Suprapubic skin (tissue), 4 donors: Measurements from ENCODE around the gene ZIM2. TPM values are rescaled to one million over a fixed set of nuclear protein-coding genes. Genes with fewer than 3 reads are reported as not detected.

Experiments used
- DNase-seq, 2 donors: peaks; one replicate each; pipeline ENCODE4 v3.0.0-alpha.2; 2019; ENCODE audit warnings: low spot score in 2 of 2
- H3K27ac ChIP-seq: fragments of 200-600 bp; sonication (generic); one replicate; pipeline ENCODE4 v1.5.1; 2019
- H3K27me3 ChIP-seq: fragments of 200-600 bp; sonication (generic); one replicate; pipeline ENCODE4 v1.5.1; 2019
- H3K36me3 ChIP-seq: fragments of 200-600 bp; sonication (generic); one replicate; pipeline ENCODE4 v1.5.1; 2019
- H3K4me1 ChIP-seq: fragments of 200-600 bp; sonication (generic); one replicate; pipeline ENCODE4 v1.5.1; 2019
- H3K4me3 ChIP-seq: fragments of 200-600 bp; sonication (generic); one replicate; pipeline ENCODE4 v1.5.1; 2019; ENCODE audit warnings: mild to moderate bottlenecking
- H3K9me3 ChIP-seq: fragments of 200-600 bp; sonication (generic); one replicate; pipeline ENCODE4 v1.5.1; 2019
- CTCF ChIP-seq, 2 donors: fragments of 200-600 bp in 1 of 2; fragments of 450-650 bp in 1 of 2; sonication (generic) in 1 of 2; IDR thresholded peaks; one replicate each; pipeline ENCODE4 v1.5.1; 2016 to 2019; ENCODE audit warnings: antibody characterized with exemption in 2 of 2, mild to moderate bottlenecking in 1 of 2, moderate library complexity in 1 of 2
- EP300 ChIP-seq: sonication (generic); formaldehyde crosslinking; IDR thresholded peaks from one replicate; pipeline ENCODE4 v1.6.1; 2017; ENCODE audit warnings: antibody characterized with exemption
- POLR2A ChIP-seq, 2 donors: fragments of 450-650 bp; IDR thresholded peaks; one replicate each; pipeline ENCODE4 v1.6.1; 2017; ENCODE audit warnings: antibody characterized with exemption in 2 of 2, mild to moderate bottlenecking in 2 of 2, moderate library complexity in 2 of 2
- POLR2AphosphoS5 ChIP-seq, 3 donors: sonication (generic); formaldehyde crosslinking; IDR thresholded peaks; one replicate each; pipeline ENCODE4 v1.6.1; 2017; ENCODE audit warnings: antibody characterized with exemption in 3 of 3
- WGBS: methylation state at CpG from one replicate; pipeline ENCODE4 v1.1.5; 2018; 5-methylcytosine and 5-hydroxymethylcytosine counted together
- total RNA-seq, 4 donors: library from RNA; depleted of rRNA; stranded (reverse); fragments of >200 nt; gene quantifications; one replicate each; pipeline ENCODE4 v1.1.0, GENCODE V29; 2016

The ZIM2 gene
- total RNA-seq, 4 donors from 2014 or later: 0.72 TPM; not detected in 3

- no peak for DNase-seq
- 57% methylated on average over 2 of the region's 2 CpGs for WGBS
- TF ChIP-seq CTCF (IDR thresholded peaks at IDR 0.05) (no peak), EP300 (no peak), POLR2A (IDR thresholded peaks at IDR 0.05) (no peak), POLR2AphosphoS5 (IDR thresholded peaks at IDR 0.05) (no peak)
- Histone ChIP-seq H3K36me3 (peaks cover 12% of the 10 kb centered on the region), H3K9me3 (no peaks in the 10 kb centered on the region), H3K27ac (no peak overlapping the region), H3K4me3 (no peak overlapping the region), H3K27me3 (no peaks in the 10 kb centered on the region), H3K4me1 (no peaks in the 10 kb centered on the region)
Measured at GRCh38 chr19:56819166-56819565, 21.4 kb downstream of the ZIM2 start.

GRCh38 chr19:56814656-56815055, 25.9 kb downstream of the ZIM2 start:
- no peak overlapping the region for H3K27ac ChIP-seq
- no peak for DNase-seq
- H3K4me1 ChIP-seq: no peaks in the 10 kb centered on the region
- H3K4me3 ChIP-seq: no peak overlapping the region
- no peaks in the 10 kb centered on the region for H3K27me3 ChIP-seq
- TF ChIP-seq EP300 (no peak), POLR2A (IDR thresholded peaks at IDR 0.05) (no peak), POLR2AphosphoS5 (IDR thresholded peaks at IDR 0.05) (no peak), CTCF (IDR thresholded peaks at IDR 0.05) (no peak)
- no peaks in the 10 kb centered on the region for H3K36me3 ChIP-seq
- WGBS: 74% methylated on average over 7 of the region's 7 CpGs
- H3K9me3 ChIP-seq: no peaks in the 10 kb centered on the region

GRCh38 chr19:56813531-56813930, 27.0 kb downstream of the ZIM2 start:
- H3K36me3 ChIP-seq: no peaks in the 10 kb centered on the region
- no peak for DNase-seq
- H3K4me3 ChIP-seq: no peak overlapping the region
- no peaks in the 10 kb centered on the region for H3K4me1 ChIP-seq
- TF ChIP-seq EP300: no peak
- no peak for TF ChIP-seq POLR2A (IDR thresholded peaks at IDR 0.05)
- no peak for TF ChIP-seq CTCF (IDR thresholded peaks at IDR 0.05)
- no peak for TF ChIP-seq POLR2AphosphoS5 (IDR thresholded peaks at IDR 0.05)
- 59% methylated on average over 5 of the region's 5 CpGs for WGBS
- no peaks in the 10 kb centered on the region for H3K27me3 ChIP-seq
- H3K9me3 ChIP-seq: no peaks in the 10 kb centered on the region
- no peak overlapping the region for H3K27ac ChIP-seq

GRCh38 chr19:56811480-56811879, 29.0 kb downstream of the ZIM2 start:
- Histone ChIP-seq H3K9me3 (no peaks in the 10 kb centered on the region), H3K4me3 (no peak overlapping the region), H3K27ac (no peak overlapping the region), H3K27me3 (no peaks in the 10 kb centered on the region), H3K4me1 (no peaks in the 10 kb centered on the region), H3K36me3 (no peaks in the 10 kb centered on the region)
- DNase-seq: no peak
- 70% methylated on average over 6 of the region's 6 CpGs for WGBS
- TF ChIP-seq POLR2AphosphoS5 (IDR thresholded peaks at IDR 0.05) (no peak), CTCF (IDR thresholded peaks at IDR 0.05) (no peak), POLR2A (IDR thresholded peaks at IDR 0.05) (no peak), EP300 (no peak)

GRCh38 chr19:56810260-56810659, 30.3 kb downstream of the ZIM2 start:
- Histone ChIP-seq H3K9me3 (no peaks in the 10 kb centered on the region), H3K27me3 (no peaks in the 10 kb centered on the region), H3K36me3 (no peaks in the 10 kb centered on the region), H3K27ac (no peak overlapping the region), H3K4me3 (no peak overlapping the region), H3K4me1 (no peaks in the 10 kb centered on the region)
- TF ChIP-seq POLR2A (IDR thresholded peaks at IDR 0.05): no peak
- TF ChIP-seq CTCF (IDR thresholded peaks at IDR 0.05): no peak
- no peak for TF ChIP-seq POLR2AphosphoS5 (IDR thresholded peaks at IDR 0.05)
- TF ChIP-seq EP300: no peak
- 84% methylated on average over 1 of the region's 1 CpG for WGBS
- DNase-seq: no peak
